M059J (cell line): ENCODE measurements around the gene AFAP1L1. TPM values are rescaled to one million over a fixed set of nuclear protein-coding genes. Genes with fewer than 3 reads are reported as not detected.
A peak's percentile ranks its signal among the peaks of the same experiment; 100 is the strongest.

ENCODE experiments used
- DNase-seq: peaks from one replicate; pipeline ENCODE4 v3.0.0-alpha.2; 2012; ENCODE audit warnings: low read depth
- total RNA-seq: library from RNA; depleted of rRNA; stranded (reverse); fragments of >200 nt; shearing (Covaris generic); gene quantifications from 2 replicates; pipeline ENCODE4 v1.2.3, GENCODE V29; 2014

AFAP1L1 gene
- total RNA-seq, 1 experiment from 2014 or later: 9.1 TPM

GRCh38 chr5:149314571-149315111 is 43.0 kb downstream of the AFAP1L1 start:
- no peak for DNase-seq

- DNase-seq: no peak
Measured at GRCh38 chr5:149315753-149316152, 44.1 kb downstream of the AFAP1L1 start.

GRCh38 chr5:149317281-149318048 is 45.8 kb downstream of the AFAP1L1 start:
- peak; percentile 49 for DNase-seq

DNA sequence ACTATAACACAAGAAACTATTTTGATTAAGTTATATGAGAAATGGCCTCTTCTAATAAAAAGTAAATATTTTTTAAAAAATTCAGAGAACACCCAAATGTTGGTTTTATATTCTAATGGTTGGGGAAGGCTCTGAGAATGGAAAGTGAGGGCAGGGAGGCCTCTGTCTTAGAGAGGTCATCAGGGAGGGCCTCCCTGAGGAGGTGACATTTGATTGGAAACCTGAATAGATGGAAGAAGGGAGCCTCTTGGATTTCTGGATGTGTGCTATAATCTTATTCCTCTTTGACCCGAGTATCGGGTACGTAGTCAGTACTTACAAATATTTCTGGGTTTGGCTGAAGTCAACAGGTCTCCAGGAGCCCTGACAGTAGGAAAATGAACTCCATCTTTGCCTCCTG is 47.5 kb downstream of the AFAP1L1 start:
- no peak for DNase-seq

DNA sequence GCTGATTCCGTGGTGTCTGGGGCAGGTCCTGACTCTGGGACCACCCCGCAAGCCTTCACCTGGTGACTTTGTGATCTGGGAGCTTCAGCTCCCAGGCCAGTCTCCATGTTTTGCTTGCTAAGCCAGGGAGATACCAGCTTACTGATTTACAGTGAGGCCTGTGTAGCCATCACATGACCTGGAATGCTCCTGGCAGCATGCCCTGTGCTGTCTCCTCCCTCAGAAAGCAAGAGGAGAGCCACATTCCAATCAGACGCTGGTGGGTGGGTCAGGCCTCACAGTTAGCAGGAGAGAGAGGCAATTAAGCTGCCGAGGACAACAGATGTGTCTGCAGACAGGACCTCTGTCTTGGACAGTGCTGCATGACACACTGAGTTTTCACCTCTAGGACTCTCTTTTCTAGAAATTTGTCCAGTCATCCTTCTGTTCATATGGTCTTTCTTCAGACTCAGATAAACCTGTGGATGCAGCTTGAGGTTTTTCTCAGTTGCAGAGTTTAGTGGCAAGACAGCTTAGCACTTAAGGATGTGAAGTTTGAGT is 49.2 kb downstream of the AFAP1L1 start:
- peak; percentile 90 for DNase-seq

DNA sequence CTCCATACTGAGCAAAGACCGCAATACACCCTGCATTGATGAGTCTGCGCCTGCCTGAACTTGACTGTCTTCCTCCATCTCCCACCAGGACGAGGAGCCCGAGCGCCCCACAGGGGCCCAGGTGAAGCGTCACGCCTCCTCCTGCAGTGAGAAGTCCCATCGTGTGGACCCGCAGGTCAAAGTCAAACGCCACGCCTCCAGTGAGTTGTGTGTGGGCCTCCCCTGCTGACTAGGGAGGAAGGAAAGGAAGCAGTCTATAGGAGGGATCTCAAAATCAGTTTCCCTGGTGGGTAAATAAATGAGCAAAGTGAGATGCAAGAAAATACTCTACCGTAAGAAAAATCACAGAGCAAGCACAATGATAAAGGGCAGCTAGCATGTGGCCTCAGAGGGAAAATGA is 50.9 kb downstream of the AFAP1L1 start:
- DNase-seq: no peak

- no peak for DNase-seq
Measured at GRCh38 chr5:149323210-149323609, 51.6 kb downstream of the AFAP1L1 start.

DNA sequence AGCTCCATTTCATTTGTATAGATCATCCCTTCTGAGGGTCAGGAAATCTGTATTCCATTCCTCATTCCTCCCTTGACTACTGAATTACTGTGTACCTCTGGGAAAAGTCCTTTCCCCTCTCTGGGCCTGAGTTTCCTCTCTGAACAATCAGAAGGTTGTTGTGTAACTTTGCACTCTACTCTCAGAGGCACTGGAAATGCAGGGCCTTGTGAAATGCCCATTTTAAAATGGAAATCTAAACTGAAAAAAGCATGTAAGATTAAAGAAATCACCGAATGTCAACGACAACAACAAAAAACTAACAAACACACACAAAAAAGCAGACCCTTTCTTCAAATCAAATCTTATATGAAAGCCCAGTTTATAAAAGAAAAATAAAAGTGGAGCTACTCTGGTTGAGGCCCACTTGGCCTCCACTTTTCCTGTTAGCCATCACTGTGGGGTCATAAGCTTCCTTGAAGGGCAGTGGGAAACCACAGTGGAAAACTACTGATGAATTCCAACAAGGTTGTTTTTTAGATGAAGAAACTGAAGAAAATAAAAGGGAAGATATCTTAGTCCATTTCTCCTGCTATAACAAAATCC is 52.1 kb downstream of the AFAP1L1 start:
- DNase-seq: no peak

DNA sequence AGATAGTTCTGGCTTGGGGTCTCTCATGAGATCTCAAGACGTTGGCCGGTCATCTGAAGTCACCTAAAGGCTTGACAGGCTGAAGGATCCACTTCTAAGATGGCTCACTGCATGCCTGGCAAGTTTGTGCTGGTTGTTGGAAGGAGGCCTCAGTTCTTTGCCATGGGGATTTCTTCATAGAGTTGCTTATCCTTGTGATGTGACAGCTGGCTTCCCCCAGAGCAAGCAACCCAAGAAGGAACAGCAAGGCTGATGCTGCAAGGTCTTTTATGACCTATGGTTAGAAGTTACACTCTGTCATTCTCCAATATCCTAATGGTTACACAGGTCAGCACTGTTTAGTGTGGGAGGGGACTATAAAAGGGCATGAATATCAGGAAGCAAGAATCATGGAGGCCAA is 53.0 kb downstream of the AFAP1L1 start:
- no peak for DNase-seq

GRCh38 chr5:149325166-149325735 is 53.6 kb downstream of the AFAP1L1 start:
- DNase-seq: no peak

GRCh38 chr5:149325894-149326293 is 54.2 kb downstream of the AFAP1L1 start:
- DNase-seq: no peak

DNA sequence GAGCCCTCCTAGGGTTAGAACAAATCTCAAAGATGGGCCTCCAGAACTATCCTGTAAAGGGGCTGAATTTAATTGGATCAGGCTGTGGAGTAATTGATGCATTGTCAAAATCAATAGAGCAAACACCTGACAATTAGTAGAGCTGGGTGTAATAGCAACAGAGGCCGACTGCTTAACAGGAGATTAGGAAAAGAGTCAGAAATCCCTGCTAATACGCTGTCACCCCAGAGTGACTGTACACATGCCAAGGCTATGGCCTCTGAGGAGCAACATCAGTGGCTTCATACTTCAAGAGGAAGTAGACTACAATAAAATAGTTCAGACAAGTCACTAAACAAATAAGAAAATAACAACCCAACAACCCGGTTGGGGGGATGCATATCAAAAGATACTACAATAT is 55.0 kb downstream of the AFAP1L1 start:
- no peak for DNase-seq

- no peak for DNase-seq
Measured at GRCh38 chr5:149328177-149328576, 56.5 kb downstream of the AFAP1L1 start.

- DNase-seq: no peak
Measured at GRCh38 chr5:149333711-149334443, 62.2 kb downstream of the AFAP1L1 start.

DNA sequence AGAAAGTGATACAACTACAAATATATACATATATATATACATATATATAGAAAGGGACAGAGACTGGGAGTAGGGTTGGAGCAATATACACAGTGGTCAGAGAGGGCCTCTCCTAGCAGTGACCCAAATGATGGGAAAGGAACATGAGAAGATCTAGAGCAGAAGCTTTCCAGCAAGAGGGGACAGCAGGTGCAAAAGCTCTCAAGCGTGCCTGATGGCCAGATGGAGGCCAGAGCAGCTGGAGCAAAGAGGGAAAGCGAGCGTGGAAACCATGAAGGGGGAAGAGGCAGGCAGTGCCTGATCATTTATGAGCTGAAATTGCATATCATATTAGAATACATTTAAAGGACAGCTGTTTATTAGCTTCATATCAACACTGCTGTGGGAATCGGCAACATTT is 66.1 kb downstream of the AFAP1L1 start:
- no peak for DNase-seq

GRCh38 chr5:149338364-149338763 is 66.7 kb downstream of the AFAP1L1 start:
- no peak for DNase-seq

DNA sequence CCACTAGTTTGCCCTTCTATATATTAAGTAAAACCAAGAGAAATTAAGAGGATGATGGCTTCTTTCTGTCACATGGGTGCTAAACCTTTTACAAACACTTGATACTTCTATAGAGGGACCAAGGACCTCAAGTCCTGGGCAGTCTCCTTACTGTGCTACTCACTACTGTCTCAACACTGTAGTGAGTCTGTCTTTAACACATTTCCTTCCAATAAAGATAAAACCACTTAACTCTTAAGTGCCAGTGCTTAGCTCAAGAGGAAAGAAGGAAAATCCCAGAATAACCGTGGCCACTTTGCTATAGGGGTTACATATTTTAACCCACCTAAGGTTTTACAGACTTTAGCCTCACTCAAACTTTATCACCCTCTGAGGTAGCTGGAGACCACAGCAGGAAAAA is 69.3 kb downstream of the AFAP1L1 start:
- DNase-seq: no peak

GRCh38 chr5:149341876-149342275 is 70.2 kb downstream of the AFAP1L1 start:
- DNase-seq: no peak

- no peak for DNase-seq
Measured at GRCh38 chr5:149344151-149344550, 72.5 kb downstream of the AFAP1L1 start.

GRCh38 chr5:149345147-149345891 is 73.7 kb downstream of the AFAP1L1 start, which contains the start of gene GRPEL2:
GRPEL2 (plus strand) TSS chr5:149345499; CDS start chr5:149345540, 41 bp downstream.
- DNase-seq: peak; percentile 97

DNA sequence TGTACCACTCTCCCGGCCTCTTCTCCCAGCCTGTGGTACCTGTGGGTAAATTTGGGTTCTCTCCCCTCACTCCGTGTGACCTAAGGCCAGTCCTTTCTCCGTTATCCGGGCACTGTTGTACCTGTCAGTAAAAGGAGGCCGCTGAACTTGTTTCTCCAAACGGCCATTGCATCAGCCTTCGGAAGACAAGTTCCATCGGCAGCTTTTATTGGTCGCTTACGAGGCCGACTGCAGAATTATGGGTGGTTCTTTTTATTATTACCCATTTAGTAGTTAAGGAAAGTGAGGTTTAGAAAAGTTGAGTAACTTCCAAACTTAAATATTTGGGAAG is 74.2 kb downstream of the AFAP1L1 start:
- peak; percentile 40 for DNase-seq
